ENCODE measurements around the gene CD9.

The CD9 gene

DNA sequence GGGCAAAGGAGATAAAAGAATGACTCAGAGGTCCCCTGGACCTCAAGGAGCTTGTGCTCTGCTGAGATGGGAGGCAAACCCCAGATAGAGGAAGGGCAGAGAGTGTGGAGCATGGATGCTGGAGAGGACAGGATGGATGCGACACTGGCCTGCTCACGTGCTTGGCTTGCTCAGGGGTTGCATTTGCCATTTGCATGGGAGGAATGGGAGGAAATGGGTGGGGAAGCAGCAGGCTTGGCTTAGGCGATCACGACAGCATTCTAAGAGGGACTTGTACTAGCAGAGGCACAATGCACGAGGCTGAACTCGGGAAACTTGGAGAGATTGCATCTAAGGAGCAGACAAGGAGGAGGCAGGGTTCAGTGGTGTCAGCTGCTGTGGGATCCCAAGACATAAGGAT lies 19.8 kb downstream of the CD9 start:
- peaks cover 6% of the 10 kb centered on the region; the same call in 1 of the 2 replicates for H3K36me3 ChIP-seq (ENCODE audit: insufficient read depth, low read length)
- H3K4me1 ChIP-seq (ENCODE audit: insufficient read depth, low read length, severe bottlenecking): peaks cover 94% of the 10 kb centered on the region
- no peaks in the 10 kb centered on the region for H3F3A ChIP-seq (ENCODE audit: insufficient read depth, low read length)
- H3K9me2 ChIP-seq (ENCODE audit: low read depth, low read length): no peaks in the 10 kb centered on the region
- H3K4me3 ChIP-seq (ENCODE audit: low read depth, low read length, poor library complexity, severe bottlenecking): no peak overlapping the region
- TF ChIP-seq, protein P1, sequence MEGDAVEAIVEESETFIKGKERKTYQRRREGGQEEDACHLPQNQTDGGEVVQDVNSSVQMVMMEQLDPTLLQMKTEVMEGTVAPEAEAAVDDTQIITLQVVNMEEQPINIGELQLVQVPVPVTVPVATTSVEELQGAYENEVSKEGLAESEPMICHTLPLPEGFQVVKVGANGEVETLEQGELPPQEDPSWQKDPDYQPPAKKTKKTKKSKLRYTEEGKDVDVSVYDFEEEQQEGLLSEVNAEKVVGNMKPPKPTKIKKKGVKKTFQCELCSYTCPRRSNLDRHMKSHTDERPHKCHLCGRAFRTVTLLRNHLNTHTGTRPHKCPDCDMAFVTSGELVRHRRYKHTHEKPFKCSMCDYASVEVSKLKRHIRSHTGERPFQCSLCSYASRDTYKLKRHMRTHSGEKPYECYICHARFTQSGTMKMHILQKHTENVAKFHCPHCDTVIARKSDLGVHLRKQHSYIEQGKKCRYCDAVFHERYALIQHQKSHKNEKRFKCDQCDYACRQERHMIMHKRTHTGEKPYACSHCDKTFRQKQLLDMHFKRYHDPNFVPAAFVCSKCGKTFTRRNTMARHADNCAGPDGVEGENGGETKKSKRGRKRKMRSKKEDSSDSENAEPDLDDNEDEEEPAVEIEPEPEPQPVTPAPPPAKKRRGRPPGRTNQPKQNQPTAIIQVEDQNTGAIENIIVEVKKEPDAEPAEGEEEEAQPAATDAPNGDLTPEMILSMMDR (IDR thresholded peaks at IDR 0.05; ENCODE audit: low read length): no peak
- no peak for TF ChIP-seq EZH2 (IDR thresholded peaks at IDR 0.05; ENCODE audit: borderline replicate concordance, low read length)
- H3K27me3 ChIP-seq (ENCODE audit: insufficient read depth, low read length): no peaks in the 10 kb centered on the region; the same call in 1 of the 2 replicates
- no peaks in the 10 kb centered on the region for H3K9me3 ChIP-seq (ENCODE audit: low read length)
- H2AFZ ChIP-seq (ENCODE audit: low read length): no peak overlapping the region
- H3K9ac ChIP-seq (ENCODE audit: low read length): no peak overlapping the region; the same call in 1 of the 2 replicates
- peak overlapping the region; percentile 34; the same call in 1 of the 2 replicates for H3K4me2 ChIP-seq (ENCODE audit: low read length)
- peaks cover 10% of the 10 kb centered on the region for H3K79me2 ChIP-seq (ENCODE audit: insufficient read depth, low read length)
- H4K20me1 ChIP-seq (ENCODE audit: insufficient read depth, low read length): no peaks in the 10 kb centered on the region
- H3K27ac ChIP-seq (ENCODE audit: low read depth, low read length, poor library complexity, severe bottlenecking): peak overlapping the region; percentile 26

DNA sequence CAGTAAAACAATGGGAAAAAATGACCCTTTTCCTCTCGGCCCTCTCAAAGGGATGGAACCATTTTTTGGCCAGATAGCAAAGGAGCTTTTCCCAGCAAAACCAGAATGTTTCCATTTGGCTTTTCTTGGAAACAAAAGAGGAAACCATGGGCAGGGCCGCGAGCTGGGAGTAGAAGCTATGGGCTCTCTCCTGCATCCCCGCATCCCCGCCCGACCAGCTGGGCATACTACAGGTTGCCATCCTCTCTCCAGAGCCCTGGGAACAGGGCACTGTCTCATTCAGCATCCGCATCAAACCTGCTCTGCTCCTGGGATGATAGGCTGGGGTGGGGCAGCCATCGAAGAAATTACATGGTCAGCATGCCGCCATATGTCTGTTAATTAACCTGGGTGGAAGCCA lies 20.9 kb downstream of the CD9 start:
- Histone ChIP-seq H3K27me3 (ENCODE audit: insufficient read depth, low read length) (no peaks in the 10 kb centered on the region; the same call in 1 of the 2 replicates), H3K27ac (ENCODE audit: low read depth, low read length, poor library complexity, severe bottlenecking) (peak overlapping the region; percentile 26), H3K36me3 (ENCODE audit: insufficient read depth, low read length) (peaks cover 17% of the 10 kb centered on the region; the same call in 1 of the 2 replicates), H3K9me2 (ENCODE audit: low read depth, low read length) (no peaks in the 10 kb centered on the region), H3K9ac (ENCODE audit: low read length) (no peak overlapping the region; the same call in 1 of the 2 replicates), H3K4me3 (ENCODE audit: low read depth, low read length, poor library complexity, severe bottlenecking) (no peak overlapping the region), H3K9me3 (ENCODE audit: low read length) (no peaks in the 10 kb centered on the region), H3K4me1 (ENCODE audit: insufficient read depth, low read length, severe bottlenecking) (peaks cover 94% of the 10 kb centered on the region), H2AFZ (ENCODE audit: low read length) (no peak overlapping the region), H3F3A (ENCODE audit: insufficient read depth, low read length) (no peaks in the 10 kb centered on the region), H4K20me1 (ENCODE audit: insufficient read depth, low read length) (no peaks in the 10 kb centered on the region), H3K79me2 (ENCODE audit: insufficient read depth, low read length) (peaks cover 10% of the 10 kb centered on the region), H3K4me2 (ENCODE audit: low read length) (no peak overlapping the region)
- no peak for TF ChIP-seq EZH2 (IDR thresholded peaks at IDR 0.05; ENCODE audit: borderline replicate concordance, low read length)
- TF ChIP-seq, protein P1 (IDR thresholded peaks at IDR 0.05; ENCODE audit: low read length): no peak

DNA sequence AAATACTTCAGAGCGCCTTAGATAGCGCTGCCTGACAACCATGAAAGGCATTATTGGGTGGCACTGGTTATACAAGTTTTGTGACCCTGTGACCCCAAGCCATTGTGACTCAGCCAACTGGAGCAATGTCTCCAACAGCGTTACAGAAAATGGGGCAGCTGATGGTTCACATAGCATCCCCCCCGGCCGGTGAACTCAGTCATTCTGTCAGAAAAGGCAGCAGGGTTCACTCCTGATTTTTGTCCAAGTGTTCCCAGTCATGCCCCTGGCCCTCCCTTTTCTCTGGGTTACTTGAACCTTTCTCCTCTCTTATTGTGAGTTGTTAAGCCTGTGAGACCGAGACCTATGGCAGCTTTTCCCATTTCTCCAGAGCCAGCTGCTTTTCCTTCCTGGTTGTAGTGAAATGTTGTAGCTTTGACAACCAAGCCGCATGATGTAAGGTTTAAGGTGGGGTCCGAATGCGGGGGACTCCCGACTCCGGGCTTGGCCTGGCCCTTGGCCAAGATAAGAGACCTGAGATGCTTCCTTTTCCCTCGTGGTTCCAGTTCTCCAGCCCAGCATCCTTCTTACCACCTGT lies 22.0 kb downstream of the CD9 start:
- H3K4me2 ChIP-seq (ENCODE audit: low read length): no peak overlapping the region
- H3K9ac ChIP-seq (ENCODE audit: low read length): peak overlapping the region; percentile 8; the same call in 1 of the 2 replicates
- H3K4me3 ChIP-seq (ENCODE audit: low read depth, low read length, poor library complexity, severe bottlenecking): no peak overlapping the region
- no peaks in the 10 kb centered on the region for H3K9me2 ChIP-seq (ENCODE audit: low read depth, low read length)
- no peaks in the 10 kb centered on the region; the same call in 1 of the 2 replicates for H3K27me3 ChIP-seq (ENCODE audit: insufficient read depth, low read length)
- H3K27ac ChIP-seq (ENCODE audit: low read depth, low read length, poor library complexity, severe bottlenecking): peak overlapping the region; percentile 26
- no peaks in the 10 kb centered on the region for H3F3A ChIP-seq (ENCODE audit: insufficient read depth, low read length)
- peaks cover 16% of the 10 kb centered on the region; the same call in 1 of the 2 replicates for H3K36me3 ChIP-seq (ENCODE audit: insufficient read depth, low read length)
- H4K20me1 ChIP-seq (ENCODE audit: insufficient read depth, low read length): no peaks in the 10 kb centered on the region
- no peaks in the 10 kb centered on the region for H3K9me3 ChIP-seq (ENCODE audit: low read length)
- H3K4me1 ChIP-seq (ENCODE audit: insufficient read depth, low read length, severe bottlenecking): peaks cover 91% of the 10 kb centered on the region
- 0 out of 2 replicates have a peak, but pooled peaks cover 4% of the 10 kb centered on the region for H3K79me2 ChIP-seq (ENCODE audit: insufficient read depth, low read length)
- H2AFZ ChIP-seq (ENCODE audit: low read length): no peak overlapping the region
- TF ChIP-seq, protein P1 (IDR thresholded peaks at IDR 0.05; ENCODE audit: low read length): no peak
- TF ChIP-seq EZH2 (IDR thresholded peaks at IDR 0.05; ENCODE audit: borderline replicate concordance, low read length): no peak

All from OCI-LY1 (cell line).